GM23248 (cell line): ENCODE results near the gene SPDYE2. TPM values are rescaled to one million over a fixed set of nuclear protein-coding genes. Genes with fewer than 3 reads are reported as not detected.
"Not testable (repeated sequence)": the region's sequence is repeated elsewhere in the genome, so short reads cannot be mapped to it uniquely, and the experiment has no call there.

Experiments used
- DNase-seq: peaks from one replicate; pipeline ENCODE4 v3.0.0-alpha.2; 2015
- H2AFZ ChIP-seq: fragments of 200-600 bp; sonication (generic); 2 replicates; pipeline ENCODE4 v1.6.1; 2016; ENCODE audit warnings: antibody characterized with exemption
- H3F3A ChIP-seq: fragments of 200-600 bp; sonication (generic); 2 replicates; pipeline ENCODE4 v1.6.1; 2016; ENCODE audit warnings: mild to moderate bottlenecking, antibody characterized with exemption, mixed run types; ENCODE audit not compliant: insufficient read depth
- H3K27ac ChIP-seq: fragments of 200-600 bp; sonication (generic); 2 replicates; pipeline ENCODE4 v1.5.1; 2016; ENCODE audit warnings: mild to moderate bottlenecking
- H3K27me3 ChIP-seq: fragments of 200-600 bp; sonication (generic); replicated peaks from 2 replicates; pipeline ENCODE4 v1.6.1; 2016; ENCODE audit warnings: mild to moderate bottlenecking; ENCODE audit not compliant: insufficient read depth
- H3K36me3 ChIP-seq: fragments of 200-600 bp; sonication (generic); 2 replicates; pipeline ENCODE4 v1.6.1; 2016; ENCODE audit warnings: low read depth, mild to moderate bottlenecking
- H3K4me1 ChIP-seq: fragments of 200-600 bp; sonication (generic); 2 replicates; pipeline ENCODE4 v1.6.1; 2016; ENCODE audit warnings: mild to moderate bottlenecking; ENCODE audit not compliant: insufficient read depth
- H3K4me2 ChIP-seq: fragments of 200-600 bp; sonication (generic); one replicate; pipeline ENCODE4 v1.6.1; 2016; ENCODE audit warnings: mild to moderate bottlenecking; ENCODE audit not compliant: unreplicated experiment
- H3K4me3 ChIP-seq: fragments of 200-600 bp; sonication (generic); 2 replicates; pipeline ENCODE4 v1.5.1; 2016; ENCODE audit warnings: mild to moderate bottlenecking
- H3K79me2 ChIP-seq: fragments of 200-600 bp; sonication (generic); 2 replicates; pipeline ENCODE4 v1.6.1; 2016; ENCODE audit warnings: mild to moderate bottlenecking; ENCODE audit not compliant: insufficient read depth
- H3K9ac ChIP-seq: fragments of 200-600 bp; sonication (generic); 2 replicates; pipeline ENCODE4 v1.6.1; 2016; ENCODE audit warnings: mild to moderate bottlenecking
- H3K9me2 ChIP-seq: fragments of 200-600 bp; sonication (generic); 2 replicates; pipeline ENCODE4 v1.6.1; 2016; ENCODE audit warnings: mixed run types, mild to moderate bottlenecking, moderate library complexity; ENCODE audit not compliant: insufficient read depth
- H3K9me3 ChIP-seq: fragments of 200-600 bp; sonication (generic); one replicate; pipeline ENCODE4 v1.6.1; 2017; ENCODE audit warnings: low read depth
- H4K20me1 ChIP-seq: fragments of 200-600 bp; sonication (generic); 2 replicates; pipeline ENCODE4 v1.6.0; 2016; ENCODE audit not compliant: insufficient read depth
- WGBS, 2 experiments: methylation state at CpG; one replicate each; pipeline ENCODE4 v1.1.6; 2015 to 2017; ENCODE audit warnings: low lambda C conversion rate in 2 of 2, low coverage in 1 of 2; ENCODE audit errors: missing lambda C conversion rate in 2 of 2; 5-methylcytosine and 5-hydroxymethylcytosine counted together
- in situ Hi-C: fragments of 300-500 bp; cut with MboI; formaldehyde crosslinking; loops from 2 replicates; pipeline ENCODE4 v1.15.0; 2020
- polyA plus RNA-seq: library from polyadenylated mRNA; unstranded; fragments of >200 nt; fragmentation: Nextera tagmentation; extraction: Ambion mirVana; gene quantifications from 2 replicates; pipeline ENCODE4 v1.2.1, GENCODE V29; 2016
- total RNA-seq: library from RNA; depleted of rRNA; stranded (reverse); fragments of >200 nt; shearing (Covaris generic); gene quantifications from 2 replicates; pipeline ENCODE4 v1.2.3, GENCODE V29; 2014

SPDYE2 gene
- total and polyA plus RNA-seq, 2 experiments from 2014 or later = 0.59 TPM; not detected in 1

- in situ Hi-C loops, H3K4me1 ChIP-seq, H3K79me2 ChIP-seq, H3K4me2 ChIP-seq, H3K27me3 ChIP-seq, H2AFZ ChIP-seq, H3F3A ChIP-seq, DNase-seq, H3K4me3 ChIP-seq, H3K27ac ChIP-seq, H3K9me3 ChIP-seq, H3K9ac ChIP-seq, H3K36me3 ChIP-seq, H3K9me2 ChIP-seq, H4K20me1 ChIP-seq: not testable (repeated sequence)
- WGBS, 2 experiments = no CpG with 5 or more reads among the region's 8 CpGs
Measured at GRCh38 chr7:102543596-102543995, 7.4 kb upstream of the SPDYE2 start, which contains the start of gene UPK3BL2. TSS of gene UPK3BL2 (minus strand) at chr7:102543696. CDS start at chr7:102543636, 60 bp downstream.

DNA sequence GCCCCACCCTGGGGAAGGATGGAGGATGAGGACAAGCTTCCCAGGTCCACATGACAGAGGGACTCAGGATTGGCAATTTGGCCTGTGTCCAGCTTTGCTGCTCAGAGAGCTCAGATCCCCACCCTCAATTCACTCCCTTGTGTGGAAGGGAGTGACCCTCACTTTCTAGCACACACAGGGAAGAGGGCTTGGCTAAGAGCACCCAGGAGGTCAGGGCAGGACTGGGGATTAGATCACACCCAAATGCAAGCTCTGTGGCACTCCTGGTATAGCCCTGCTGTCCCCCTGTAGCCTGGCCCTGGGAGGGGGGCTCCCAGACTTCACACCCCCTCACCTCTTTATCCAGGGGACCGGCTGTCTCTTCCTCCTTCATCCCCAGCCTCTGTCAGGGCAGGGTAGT is 6.7 kb upstream of the SPDYE2 start:
- H3K27ac ChIP-seq, H3K27me3 ChIP-seq, H3K4me3 ChIP-seq, H3K79me2 ChIP-seq, H3K9ac ChIP-seq, H3K4me1 ChIP-seq, H4K20me1 ChIP-seq, H3K9me3 ChIP-seq, H3K36me3 ChIP-seq, H3K9me2 ChIP-seq, H3K4me2 ChIP-seq, H2AFZ ChIP-seq, in situ Hi-C loops, DNase-seq, H3F3A ChIP-seq: not testable (repeated sequence)
- no CpG with 5 or more reads among the region's 1 CpG for WGBS, 2 experiments

DNA sequence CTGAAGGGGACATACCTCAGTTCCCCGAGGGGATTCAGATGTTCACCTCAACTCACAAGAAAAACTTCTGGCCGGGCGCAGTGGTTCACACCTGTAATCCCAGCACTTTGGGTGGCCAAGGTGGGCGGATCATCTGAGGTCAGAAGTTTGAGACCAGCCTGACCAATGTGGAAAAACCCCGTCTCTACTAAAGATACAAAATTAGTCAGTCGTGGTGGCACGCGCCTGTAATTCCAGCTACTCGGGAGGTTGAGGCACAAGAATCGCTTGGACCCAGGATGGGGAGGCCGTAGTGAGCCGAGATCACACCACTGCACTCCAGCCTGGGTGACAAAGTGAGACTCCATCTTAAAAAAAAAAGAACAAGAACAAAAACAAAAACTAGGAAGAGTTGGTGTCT is 5.7 kb upstream of the SPDYE2 start:
- H3K9me2 ChIP-seq, H3K27ac ChIP-seq, H3K79me2 ChIP-seq, H3K4me1 ChIP-seq, in situ Hi-C loops, DNase-seq, H2AFZ ChIP-seq, H3F3A ChIP-seq, H3K9me3 ChIP-seq, H4K20me1 ChIP-seq, H3K9ac ChIP-seq, H3K4me3 ChIP-seq, H3K4me2 ChIP-seq, H3K36me3 ChIP-seq, H3K27me3 ChIP-seq: not testable (repeated sequence)
- WGBS, 2 experiments = 98 to 100% methylated on average over 7 to 8 of the region's 12 CpGs

GRCh38 chr7:102546353-102546752 is 4.7 kb upstream of the SPDYE2 start:
- H4K20me1 ChIP-seq, H3K4me2 ChIP-seq, H3K9me2 ChIP-seq, H3K4me3 ChIP-seq, H3K36me3 ChIP-seq, H2AFZ ChIP-seq, H3F3A ChIP-seq, H3K79me2 ChIP-seq, H3K4me1 ChIP-seq, in situ Hi-C loops, DNase-seq, H3K9ac ChIP-seq, H3K27ac ChIP-seq, H3K9me3 ChIP-seq, H3K27me3 ChIP-seq: not testable (repeated sequence)
- WGBS, 2 experiments = no CpG with 5 or more reads among the region's 6 CpGs

DNA sequence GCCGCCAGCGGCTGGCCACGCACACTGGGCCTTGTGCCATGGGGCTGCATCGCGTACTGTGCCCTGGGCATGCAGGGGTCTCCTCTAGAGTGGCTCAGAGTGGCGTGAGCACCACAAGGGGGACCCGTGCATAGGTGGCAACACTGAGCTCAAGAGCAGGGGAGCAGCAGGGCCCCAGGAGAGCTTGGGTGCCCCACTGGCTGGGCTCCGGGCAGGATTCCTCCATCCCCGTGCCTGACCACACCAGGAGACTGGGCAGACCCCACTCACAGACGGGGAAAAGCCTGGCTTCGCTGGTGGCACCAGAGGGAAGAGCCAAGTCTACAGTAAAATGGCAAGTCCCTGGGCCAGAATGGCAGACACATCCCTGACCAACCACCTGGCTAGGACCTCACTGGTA is 17.6 kb downstream of the SPDYE2 start:
- H4K20me1 ChIP-seq, H3K79me2 ChIP-seq, H2AFZ ChIP-seq, H3K9me3 ChIP-seq, H3K9me2 ChIP-seq, in situ Hi-C loops, H3K4me1 ChIP-seq, H3K36me3 ChIP-seq, H3K4me2 ChIP-seq, H3K4me3 ChIP-seq, H3K27ac ChIP-seq, H3K9ac ChIP-seq, DNase-seq, H3F3A ChIP-seq, H3K27me3 ChIP-seq: not testable (repeated sequence)
- WGBS, 2 experiments = 100% methylated on average over 2 of the region's 11 CpGs; no CpG with 5 or more reads in 1 of the 2 experiments

DNA sequence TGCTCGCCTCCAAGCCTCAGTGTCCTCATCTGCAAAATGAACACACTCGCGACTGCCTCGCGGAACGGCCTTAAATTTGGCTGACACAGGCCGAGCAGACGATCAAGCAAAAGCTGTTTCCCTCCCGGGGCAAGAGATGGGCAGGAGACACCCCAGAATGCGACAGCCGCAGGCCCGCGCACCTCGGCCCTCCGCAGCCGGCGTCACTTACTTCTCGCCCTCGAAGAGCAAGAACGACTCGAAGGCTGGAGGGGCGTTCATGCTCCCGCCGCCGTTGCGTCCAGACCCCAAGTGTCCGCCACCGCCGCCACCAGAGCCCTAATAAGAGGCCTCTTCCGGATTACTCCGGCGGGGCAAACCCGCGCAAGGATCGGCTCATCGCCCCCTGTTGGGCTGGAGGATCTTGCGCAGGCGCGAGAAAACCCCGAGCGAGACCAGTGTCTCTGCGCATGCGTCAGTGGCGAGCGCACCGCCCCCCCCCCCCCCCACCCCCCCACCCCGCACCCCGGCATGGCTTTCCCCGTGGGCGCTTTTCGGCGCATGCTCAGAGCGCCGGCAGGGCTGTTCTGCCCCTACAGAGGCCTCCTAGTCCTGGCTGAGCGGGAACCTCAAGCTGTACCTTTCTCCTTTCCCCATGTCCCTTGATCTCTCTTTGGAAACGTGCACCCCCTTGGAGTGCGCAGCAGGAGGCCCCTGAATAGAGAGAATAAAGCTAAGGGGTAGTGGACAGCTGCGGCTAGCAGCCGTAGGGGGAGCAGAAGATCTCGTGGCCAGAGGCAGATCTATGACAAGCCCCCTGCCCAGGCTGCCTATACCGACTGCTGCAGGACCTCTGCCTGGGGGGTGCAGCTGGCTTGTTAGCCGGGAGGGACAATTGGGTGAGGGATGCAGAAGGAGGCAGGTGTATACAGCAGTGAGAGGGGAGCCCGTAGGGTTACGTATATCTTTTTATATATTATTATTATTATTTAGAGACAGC is 21.5 kb downstream of the SPDYE2 start, which contains the start of gene POLR2J3:
POLR2J3 (minus strand) TSS at position 323 of the 979 bp plus-strand sequence; CDS start at position 261, 62 bp downstream.
- 0% methylated on average over 35 to 48 of the region's 64 CpGs for WGBS, 2 experiments
- H3K9me3 ChIP-seq, H3K4me1 ChIP-seq, H3F3A ChIP-seq, H3K79me2 ChIP-seq, H3K27me3 ChIP-seq, in situ Hi-C loops, H4K20me1 ChIP-seq, H3K36me3 ChIP-seq, H3K9me2 ChIP-seq: not testable (repeated sequence)
- Histone ChIP-seq H3K27ac (peak within 1 kb of the TSS; percentile 59), H3K4me2 (peak within 1 kb of the TSS; percentile 68), H3K9ac (peak within 1 kb of the TSS; percentile 94), H2AFZ (peak within 1 kb of the TSS; percentile 88), H3K4me3 (peak within 1 kb of the TSS; percentile 85)
- DNase-seq = peak; percentile 84

- in situ Hi-C loops, H3K9ac ChIP-seq, H3K9me2 ChIP-seq, H3K27ac ChIP-seq, DNase-seq, H3F3A ChIP-seq, H3K4me1 ChIP-seq, H3K4me2 ChIP-seq, H4K20me1 ChIP-seq, H3K27me3 ChIP-seq, H3K9me3 ChIP-seq, H3K4me3 ChIP-seq, H3K79me2 ChIP-seq, H2AFZ ChIP-seq, H3K36me3 ChIP-seq: not testable (repeated sequence)
- WGBS, 2 experiments = no CpG with 5 or more reads among the region's 6 CpGs
Measured at GRCh38 chr7:102574607-102575006, 23.6 kb downstream of the SPDYE2 start.
